Gastroesophageal sphincter (tissue), 3 donors: ENCODE results near the gene FABP6.

Source experiments
- CTCF ChIP-seq, 4 experiments: fragments of 200-600 bp in 2 of 4; fragments of 450-650 bp in 2 of 4; sonication (generic) in 1 of 4; IDR thresholded peaks; one replicate each; pipeline ENCODE4 v1.5.1; 2017 to 2019; ENCODE audit warnings: antibody characterized with exemption in 4 of 4, mild to moderate bottlenecking in 2 of 4, moderate library complexity in 2 of 4
- POLR2A ChIP-seq, 2 donors: fragments of 450-650 bp; IDR thresholded peaks; one replicate each; pipeline ENCODE4 v1.6.1; 2017; ENCODE audit warnings: antibody characterized with exemption in 2 of 2, mild to moderate bottlenecking in 2 of 2, moderate library complexity in 1 of 2

- TF ChIP-seq CTCF (IDR thresholded peaks at IDR 0.05) = no peak
- no peak for TF ChIP-seq POLR2A (IDR thresholded peaks at IDR 0.05)
Observed at GRCh38 chr5:160286947-160287346, 57.6 kb downstream of the FABP6 start.
